Neural progenitor cell (in vitro differentiated cells): Measurements from ENCODE around the gene SLC35G4. TPM values are rescaled to one million over a fixed set of nuclear protein-coding genes. Genes with fewer than 3 reads are reported as not detected.
"Not testable (repeated sequence)": the region's sequence is repeated elsewhere in the genome, so short reads cannot be mapped to it uniquely, and the experiment has no call there.

ENCODE experiments used
- DNase-seq: peaks from one replicate; pipeline ENCODE4 v3.0.0-alpha.2; 2016; ENCODE audit warnings: low spot score
- H2AFZ ChIP-seq: fragments of 200-600 bp; sonication (generic); replicated peaks from 2 replicates; pipeline ENCODE4 v1.6.1; 2016; ENCODE audit warnings: antibody characterized with exemption
- H3F3A ChIP-seq: fragments of 200-600 bp; sonication (generic); 2 replicates; pipeline ENCODE4 v1.6.1; 2016; ENCODE audit warnings: antibody characterized with exemption, low read depth
- H3K27ac ChIP-seq: fragments of 200-600 bp; sonication (generic); 2 replicates; pipeline ENCODE4 v1.5.1; 2016; ENCODE audit warnings: mild to moderate bottlenecking
- H3K27me3 ChIP-seq: fragments of 200-600 bp; sonication (generic); 2 replicates; pipeline ENCODE4 v1.6.1; 2016; ENCODE audit warnings: mild to moderate bottlenecking, moderate library complexity
- H3K36me3 ChIP-seq: fragments of 200-600 bp; sonication (generic); 2 replicates; pipeline ENCODE4 v1.5.1; 2016
- H3K4me1 ChIP-seq: fragments of 200-600 bp; sonication (generic); 2 replicates; pipeline ENCODE4 v1.6.1; 2016; ENCODE audit warnings: mixed run types
- H3K4me2 ChIP-seq: fragments of 200-600 bp; sonication (generic); 2 replicates; pipeline ENCODE4 v1.6.1; 2016
- H3K4me3 ChIP-seq: fragments of 200-600 bp; sonication (generic); 2 replicates; pipeline ENCODE4 v1.5.1; 2016
- H3K79me2 ChIP-seq: fragments of 200-600 bp; sonication (generic); 2 replicates; pipeline ENCODE4 v1.6.1; 2016; ENCODE audit warnings: low read depth
- H3K9ac ChIP-seq: fragments of 200-600 bp; sonication (generic); 2 replicates; pipeline ENCODE4 v1.6.1; 2016
- H3K9me3 ChIP-seq: fragments of 200-600 bp; sonication (generic); 2 replicates; pipeline ENCODE4 v1.5.1; 2016; ENCODE audit warnings: low read depth
- H4K20me1 ChIP-seq: fragments of 200-600 bp; sonication (generic); 2 replicates; pipeline ENCODE4 v1.6.1; 2016; ENCODE audit warnings: low read depth
- H3K27ac Mint-ChIP-seq: 3 replicates; pipeline ENCODE4 v1.8.0; 2021; ENCODE audit warnings: mixed read lengths
- H3K27me3 Mint-ChIP-seq: 2 replicates; pipeline ENCODE4 v1.8.0; 2022; ENCODE audit warnings: low read depth, mild to moderate bottlenecking, inconsistent platforms, moderate library complexity, mixed read lengths; ENCODE audit not compliant: insufficient read depth
- H3K36me3 Mint-ChIP-seq: 3 replicates; pipeline ENCODE4 v1.8.0; 2021; ENCODE audit warnings: mixed read lengths
- H3K4me1 Mint-ChIP-seq: 3 replicates; pipeline ENCODE4 v1.8.0; 2021; ENCODE audit warnings: mixed read lengths
- H3K4me3 Mint-ChIP-seq: 3 replicates; pipeline ENCODE4 v1.8.0; 2021; ENCODE audit warnings: mild to moderate bottlenecking, moderate library complexity, mixed read lengths
- H3K9me3 Mint-ChIP-seq: 3 replicates; pipeline ENCODE4 v1.8.0; 2020; ENCODE audit warnings: mixed read lengths
- total RNA-seq: library from RNA; depleted of rRNA; stranded (reverse); fragments of >200 nt; gene quantifications from 2 replicates; pipeline ENCODE4 v1.2.3, GENCODE V29; 2015; ENCODE audit warnings: low replicate concordance

Gene SLC35G4
- total RNA-seq, 1 donor from 2014 or later: not detected

DNA sequence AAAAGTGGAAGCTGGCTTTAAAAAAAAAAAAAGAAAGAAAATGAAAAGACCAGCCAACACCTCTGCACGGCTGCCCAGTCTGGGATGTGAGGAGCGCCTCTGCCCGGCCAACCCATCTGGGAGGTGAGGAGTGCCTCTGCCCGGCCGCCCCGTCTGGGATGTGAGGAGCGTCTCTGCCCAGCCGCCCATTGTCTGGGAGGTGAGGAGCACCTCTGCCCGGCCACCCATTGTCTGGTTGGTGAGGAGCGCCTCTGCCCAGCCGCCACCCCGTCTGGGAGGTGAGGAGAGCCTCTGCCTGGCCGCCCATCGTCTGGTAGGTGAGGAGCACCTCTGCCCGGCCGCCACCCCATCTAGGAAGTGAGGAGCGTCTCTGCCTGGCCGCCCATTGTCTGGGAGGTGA, 3.7 kb downstream of the SLC35G4 start:
- not testable (repeated sequence) for H3K79me2 ChIP-seq, H3K4me2 ChIP-seq, DNase-seq, H3K4me3 ChIP-seq, H3K27ac Mint-ChIP-seq, H3F3A ChIP-seq, H3K9ac ChIP-seq, H3K9me3 Mint-ChIP-seq, H3K27ac ChIP-seq, H3K27me3 ChIP-seq, H2AFZ ChIP-seq, H4K20me1 ChIP-seq, H3K9me3 ChIP-seq, H3K27me3 Mint-ChIP-seq, H3K36me3 Mint-ChIP-seq, H3K36me3 ChIP-seq, H3K4me3 Mint-ChIP-seq, H3K4me1 ChIP-seq, H3K4me1 Mint-ChIP-seq

GRCh38 chr18:11613611-11614010, 4.2 kb downstream of the SLC35G4 start:
- H3F3A ChIP-seq, H3K27ac ChIP-seq, H3K27ac Mint-ChIP-seq, H3K36me3 Mint-ChIP-seq, H3K4me3 Mint-ChIP-seq, H3K79me2 ChIP-seq, H3K9me3 ChIP-seq, H3K4me3 ChIP-seq, H3K9ac ChIP-seq, H3K27me3 Mint-ChIP-seq, H3K9me3 Mint-ChIP-seq, H3K36me3 ChIP-seq, H4K20me1 ChIP-seq, H3K27me3 ChIP-seq, H3K4me1 ChIP-seq, H3K4me2 ChIP-seq, DNase-seq, H2AFZ ChIP-seq, H3K4me1 Mint-ChIP-seq: not testable (repeated sequence)

GRCh38 chr18:11614042-11614441, 4.6 kb downstream of the SLC35G4 start:
- not testable (repeated sequence) for H3K9me3 Mint-ChIP-seq, H3K27me3 ChIP-seq, H3K9ac ChIP-seq, H3K4me3 Mint-ChIP-seq, H3K4me3 ChIP-seq, H4K20me1 ChIP-seq, DNase-seq, H3K4me2 ChIP-seq, H3K27me3 Mint-ChIP-seq, H3K36me3 ChIP-seq, H3K9me3 ChIP-seq, H2AFZ ChIP-seq, H3K36me3 Mint-ChIP-seq, H3K27ac Mint-ChIP-seq, H3K79me2 ChIP-seq, H3K27ac ChIP-seq, H3K4me1 ChIP-seq, H3F3A ChIP-seq, H3K4me1 Mint-ChIP-seq

- not testable (repeated sequence) for H3K36me3 Mint-ChIP-seq, H3K79me2 ChIP-seq, H3K9me3 Mint-ChIP-seq, H3K27ac Mint-ChIP-seq, H3F3A ChIP-seq, H3K36me3 ChIP-seq, H3K4me1 ChIP-seq, H3K4me1 Mint-ChIP-seq, H2AFZ ChIP-seq, H4K20me1 ChIP-seq, H3K4me2 ChIP-seq, H3K4me3 ChIP-seq, H3K9ac ChIP-seq, DNase-seq, H3K9me3 ChIP-seq, H3K27me3 Mint-ChIP-seq, H3K27ac ChIP-seq, H3K4me3 Mint-ChIP-seq, H3K27me3 ChIP-seq
Observed at GRCh38 chr18:11614981-11615380, 5.6 kb downstream of the SLC35G4 start.

GRCh38 chr18:11647310-11647709, 37.9 kb downstream of the SLC35G4 start:
- not testable (repeated sequence) for H3K27ac Mint-ChIP-seq, H3K36me3 ChIP-seq, H3F3A ChIP-seq, H3K27ac ChIP-seq, H3K27me3 Mint-ChIP-seq, H4K20me1 ChIP-seq, H3K36me3 Mint-ChIP-seq, H3K4me3 Mint-ChIP-seq, H3K79me2 ChIP-seq, H3K4me1 ChIP-seq, H3K9me3 ChIP-seq, H3K27me3 ChIP-seq, H2AFZ ChIP-seq, H3K4me2 ChIP-seq, H3K4me3 ChIP-seq, H3K4me1 Mint-ChIP-seq, H3K9ac ChIP-seq, DNase-seq
- peaks cover 11% of the 10 kb centered on the region for H3K9me3 Mint-ChIP-seq

DNA sequence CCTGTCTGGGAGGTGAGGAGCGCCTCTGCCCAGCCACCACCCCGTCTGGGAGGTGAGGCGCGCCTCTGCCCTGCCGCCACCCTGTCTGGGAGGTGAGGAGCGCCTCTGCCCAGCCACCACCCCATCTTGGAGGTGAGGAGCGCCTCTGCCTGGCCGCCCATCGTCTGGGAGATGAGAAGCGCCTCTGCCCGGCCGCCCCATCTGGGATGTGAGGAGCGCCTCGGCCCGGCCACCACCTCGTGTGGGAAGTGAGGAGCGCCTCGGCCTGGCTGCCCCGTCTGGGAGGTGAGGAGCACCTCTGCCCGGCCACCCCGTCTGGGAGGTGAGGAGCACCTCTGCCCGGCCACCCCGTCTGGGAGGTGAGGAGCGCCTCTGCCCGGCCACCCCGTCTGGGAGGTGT, 38.4 kb downstream of the SLC35G4 start:
- H4K20me1 ChIP-seq, H3K4me1 ChIP-seq, H3K79me2 ChIP-seq, H3K27ac Mint-ChIP-seq, H3K27me3 Mint-ChIP-seq, DNase-seq, H3K9ac ChIP-seq, H3K9me3 ChIP-seq, H3K4me2 ChIP-seq, H3K4me3 Mint-ChIP-seq, H3K4me3 ChIP-seq, H3K27ac ChIP-seq, H2AFZ ChIP-seq, H3K36me3 ChIP-seq, H3F3A ChIP-seq, H3K36me3 Mint-ChIP-seq, H3K27me3 ChIP-seq, H3K4me1 Mint-ChIP-seq: not testable (repeated sequence)
- peaks cover 11% of the 10 kb centered on the region for H3K9me3 Mint-ChIP-seq
